Measurements from ENCODE around the gene KCNQ1.

DNA sequence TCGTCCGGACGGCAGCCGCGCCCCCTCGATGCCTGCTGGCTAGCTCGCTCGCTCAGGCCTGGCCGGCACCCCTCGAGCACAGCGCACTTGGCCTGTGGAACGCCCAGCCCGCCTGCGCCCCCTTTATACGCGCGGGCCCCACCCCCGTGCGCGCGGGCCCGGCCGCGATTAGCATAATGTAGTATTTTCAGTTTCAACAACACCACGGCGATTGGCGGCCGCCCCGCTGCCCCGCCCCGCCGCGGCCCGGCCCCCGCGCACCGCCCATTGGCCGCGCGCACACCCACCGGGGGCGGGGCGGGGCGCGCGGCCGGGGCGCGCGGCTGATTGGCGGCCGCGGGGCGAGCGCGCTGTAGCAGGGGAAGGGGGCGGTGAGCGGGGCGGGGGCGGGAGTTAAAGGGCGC, 440.9 kb downstream of the KCNQ1 start, which contains the start of gene CDKN1C:
- TF ChIP-seq, protein P1, sequence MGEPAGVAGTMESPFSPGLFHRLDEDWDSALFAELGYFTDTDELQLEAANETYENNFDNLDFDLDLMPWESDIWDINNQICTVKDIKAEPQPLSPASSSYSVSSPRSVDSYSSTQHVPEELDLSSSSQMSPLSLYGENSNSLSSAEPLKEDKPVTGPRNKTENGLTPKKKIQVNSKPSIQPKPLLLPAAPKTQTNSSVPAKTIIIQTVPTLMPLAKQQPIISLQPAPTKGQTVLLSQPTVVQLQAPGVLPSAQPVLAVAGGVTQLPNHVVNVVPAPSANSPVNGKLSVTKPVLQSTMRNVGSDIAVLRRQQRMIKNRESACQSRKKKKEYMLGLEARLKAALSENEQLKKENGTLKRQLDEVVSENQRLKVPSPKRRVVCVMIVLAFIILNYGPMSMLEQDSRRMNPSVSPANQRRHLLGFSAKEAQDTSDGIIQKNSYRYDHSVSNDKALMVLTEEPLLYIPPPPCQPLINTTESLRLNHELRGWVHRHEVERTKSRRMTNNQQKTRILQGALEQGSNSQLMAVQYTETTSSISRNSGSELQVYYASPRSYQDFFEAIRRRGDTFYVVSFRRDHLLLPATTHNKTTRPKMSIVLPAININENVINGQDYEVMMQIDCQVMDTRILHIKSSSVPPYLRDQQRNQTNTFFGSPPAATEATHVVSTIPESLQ (CRISPR knock-in tag; IDR thresholded peaks at IDR 0.05): no peak
- TF ChIP-seq, protein P2, sequence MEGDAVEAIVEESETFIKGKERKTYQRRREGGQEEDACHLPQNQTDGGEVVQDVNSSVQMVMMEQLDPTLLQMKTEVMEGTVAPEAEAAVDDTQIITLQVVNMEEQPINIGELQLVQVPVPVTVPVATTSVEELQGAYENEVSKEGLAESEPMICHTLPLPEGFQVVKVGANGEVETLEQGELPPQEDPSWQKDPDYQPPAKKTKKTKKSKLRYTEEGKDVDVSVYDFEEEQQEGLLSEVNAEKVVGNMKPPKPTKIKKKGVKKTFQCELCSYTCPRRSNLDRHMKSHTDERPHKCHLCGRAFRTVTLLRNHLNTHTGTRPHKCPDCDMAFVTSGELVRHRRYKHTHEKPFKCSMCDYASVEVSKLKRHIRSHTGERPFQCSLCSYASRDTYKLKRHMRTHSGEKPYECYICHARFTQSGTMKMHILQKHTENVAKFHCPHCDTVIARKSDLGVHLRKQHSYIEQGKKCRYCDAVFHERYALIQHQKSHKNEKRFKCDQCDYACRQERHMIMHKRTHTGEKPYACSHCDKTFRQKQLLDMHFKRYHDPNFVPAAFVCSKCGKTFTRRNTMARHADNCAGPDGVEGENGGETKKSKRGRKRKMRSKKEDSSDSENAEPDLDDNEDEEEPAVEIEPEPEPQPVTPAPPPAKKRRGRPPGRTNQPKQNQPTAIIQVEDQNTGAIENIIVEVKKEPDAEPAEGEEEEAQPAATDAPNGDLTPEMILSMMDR (IDR thresholded peaks at IDR 0.05): no peak
- TF ChIP-seq ZNF138 (CRISPR knock-in tag; conservative IDR thresholded peaks at IDR 0.05) (no peak; the same call in 1 of the 2 replicates), SMAD3 (CRISPR knock-in tag; IDR thresholded peaks at IDR 0.05; ENCODE audit: borderline replicate concordance) (no peak), CBFB (CRISPR knock-in tag; IDR thresholded peaks at IDR 0.05; ENCODE audit: low read depth) (no peak; the same call in 1 of the 2 replicates), FOXK1 (CRISPR knock-in tag; IDR thresholded peaks at IDR 0.05) (no peak), TEAD4 (CRISPR knock-in tag; IDR thresholded peaks at IDR 0.05) (no peak), NR1H2 (CRISPR knock-in tag; IDR thresholded peaks at IDR 0.05) (no peak), ZNF671 (CRISPR knock-in tag; IDR thresholded peaks at IDR 0.05) (no peak)
- TF ChIP-seq, protein P3, sequence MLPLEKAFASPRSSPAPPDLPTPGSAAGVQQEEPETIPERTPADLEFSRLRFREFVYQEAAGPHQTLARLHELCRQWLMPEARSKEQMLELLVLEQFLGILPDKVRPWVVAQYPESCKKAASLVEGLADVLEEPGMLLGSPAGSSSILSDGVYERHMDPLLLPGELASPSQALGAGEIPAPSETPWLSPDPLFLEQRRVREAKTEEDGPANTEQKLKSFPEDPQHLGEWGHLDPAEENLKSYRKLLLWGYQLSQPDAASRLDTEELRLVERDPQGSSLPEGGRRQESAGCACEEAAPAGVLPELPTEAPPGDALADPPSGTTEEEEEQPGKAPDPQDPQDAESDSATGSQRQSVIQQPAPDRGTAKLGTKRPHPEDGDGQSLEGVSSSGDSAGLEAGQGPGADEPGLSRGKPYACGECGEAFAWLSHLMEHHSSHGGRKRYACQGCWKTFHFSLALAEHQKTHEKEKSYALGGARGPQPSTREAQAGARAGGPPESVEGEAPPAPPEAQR (CRISPR knock-in tag; IDR thresholded peaks at IDR 0.05): no peak
- TF ChIP-seq, protein P4, sequence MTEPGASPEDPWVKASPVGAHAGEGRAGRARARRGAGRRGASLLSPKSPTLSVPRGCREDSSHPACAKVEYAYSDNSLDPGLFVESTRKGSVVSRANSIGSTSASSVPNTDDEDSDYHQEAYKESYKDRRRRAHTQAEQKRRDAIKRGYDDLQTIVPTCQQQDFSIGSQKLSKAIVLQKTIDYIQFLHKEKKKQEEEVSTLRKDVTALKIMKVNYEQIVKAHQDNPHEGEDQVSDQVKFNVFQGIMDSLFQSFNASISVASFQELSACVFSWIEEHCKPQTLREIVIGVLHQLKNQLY (CRISPR knock-in tag; IDR thresholded peaks at IDR 0.05): no peak
- TF ChIP-seq, protein P5, sequence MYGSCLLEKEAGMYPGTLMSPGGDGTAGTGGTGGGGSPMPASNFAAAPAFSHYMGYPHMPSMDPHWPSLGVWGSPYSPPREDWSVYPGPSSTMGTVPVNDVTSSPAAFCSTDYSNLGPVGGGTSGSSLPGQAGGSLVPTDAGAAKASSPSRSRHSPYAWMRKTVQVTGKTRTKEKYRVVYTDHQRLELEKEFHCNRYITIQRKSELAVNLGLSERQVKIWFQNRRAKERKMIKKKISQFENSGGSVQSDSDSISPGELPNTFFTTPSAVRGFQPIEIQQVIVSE (CRISPR knock-in tag; IDR thresholded peaks at IDR 0.05; ENCODE audit: borderline replicate concordance): no peak
- TF ChIP-seq, protein P6, sequence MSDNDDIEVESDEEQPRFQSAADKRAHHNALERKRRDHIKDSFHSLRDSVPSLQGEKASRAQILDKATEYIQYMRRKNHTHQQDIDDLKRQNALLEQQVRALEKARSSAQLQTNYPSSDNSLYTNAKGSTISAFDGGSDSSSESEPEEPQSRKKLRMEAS (CRISPR knock-in tag; IDR thresholded peaks at IDR 0.05): no peak
- TF ChIP-seq, protein P7, sequence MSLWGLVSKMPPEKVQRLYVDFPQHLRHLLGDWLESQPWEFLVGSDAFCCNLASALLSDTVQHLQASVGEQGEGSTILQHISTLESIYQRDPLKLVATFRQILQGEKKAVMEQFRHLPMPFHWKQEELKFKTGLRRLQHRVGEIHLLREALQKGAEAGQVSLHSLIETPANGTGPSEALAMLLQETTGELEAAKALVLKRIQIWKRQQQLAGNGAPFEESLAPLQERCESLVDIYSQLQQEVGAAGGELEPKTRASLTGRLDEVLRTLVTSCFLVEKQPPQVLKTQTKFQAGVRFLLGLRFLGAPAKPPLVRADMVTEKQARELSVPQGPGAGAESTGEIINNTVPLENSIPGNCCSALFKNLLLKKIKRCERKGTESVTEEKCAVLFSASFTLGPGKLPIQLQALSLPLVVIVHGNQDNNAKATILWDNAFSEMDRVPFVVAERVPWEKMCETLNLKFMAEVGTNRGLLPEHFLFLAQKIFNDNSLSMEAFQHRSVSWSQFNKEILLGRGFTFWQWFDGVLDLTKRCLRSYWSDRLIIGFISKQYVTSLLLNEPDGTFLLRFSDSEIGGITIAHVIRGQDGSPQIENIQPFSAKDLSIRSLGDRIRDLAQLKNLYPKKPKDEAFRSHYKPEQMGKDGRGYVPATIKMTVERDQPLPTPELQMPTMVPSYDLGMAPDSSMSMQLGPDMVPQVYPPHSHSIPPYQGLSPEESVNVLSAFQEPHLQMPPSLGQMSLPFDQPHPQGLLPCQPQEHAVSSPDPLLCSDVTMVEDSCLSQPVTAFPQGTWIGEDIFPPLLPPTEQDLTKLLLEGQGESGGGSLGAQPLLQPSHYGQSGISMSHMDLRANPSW (CRISPR knock-in tag; conservative IDR thresholded peaks at IDR 0.05; ENCODE audit: low read depth): no peak

All from WTC11 (cell line).